Measurements from ENCODE around the gene FBLN1.

The FBLN1 gene

DNA sequence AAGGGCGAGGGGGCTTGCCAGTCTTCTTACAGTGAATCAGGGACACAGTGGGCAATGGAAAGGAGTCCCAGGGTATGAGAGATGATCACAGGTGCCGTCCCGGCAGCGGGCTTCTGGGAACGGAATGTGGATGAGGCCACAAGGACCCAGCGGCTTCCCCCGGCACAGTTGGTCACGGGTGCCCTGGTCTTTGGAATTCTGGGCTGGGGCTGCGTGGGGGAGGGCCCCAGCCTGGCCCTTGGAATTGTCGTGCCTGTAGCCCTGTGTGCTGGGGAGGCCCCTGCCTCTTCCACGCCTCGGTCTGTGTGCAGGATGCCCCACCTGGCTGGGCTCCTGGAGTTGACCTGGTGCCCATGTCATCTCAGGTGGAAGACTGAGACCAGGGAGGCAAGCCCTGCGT lies 76.6 kb downstream of the FBLN1 start (continued):
- TF ChIP-seq ZNF8 (CRISPR knock-in tag; IDR thresholded peaks at IDR 0.05) (no peak), ISL1 (CRISPR knock-in tag; IDR thresholded peaks at IDR 0.05) (no peak), ZNF70 (CRISPR knock-in tag; IDR thresholded peaks at IDR 0.05) (no peak), BACH2 (CRISPR knock-in tag; IDR thresholded peaks at IDR 0.05; ENCODE audit: borderline replicate concordance) (no peak), ZFP3 (CRISPR knock-in tag; IDR thresholded peaks at IDR 0.05) (no peak)
- TF ChIP-seq, protein P1, sequence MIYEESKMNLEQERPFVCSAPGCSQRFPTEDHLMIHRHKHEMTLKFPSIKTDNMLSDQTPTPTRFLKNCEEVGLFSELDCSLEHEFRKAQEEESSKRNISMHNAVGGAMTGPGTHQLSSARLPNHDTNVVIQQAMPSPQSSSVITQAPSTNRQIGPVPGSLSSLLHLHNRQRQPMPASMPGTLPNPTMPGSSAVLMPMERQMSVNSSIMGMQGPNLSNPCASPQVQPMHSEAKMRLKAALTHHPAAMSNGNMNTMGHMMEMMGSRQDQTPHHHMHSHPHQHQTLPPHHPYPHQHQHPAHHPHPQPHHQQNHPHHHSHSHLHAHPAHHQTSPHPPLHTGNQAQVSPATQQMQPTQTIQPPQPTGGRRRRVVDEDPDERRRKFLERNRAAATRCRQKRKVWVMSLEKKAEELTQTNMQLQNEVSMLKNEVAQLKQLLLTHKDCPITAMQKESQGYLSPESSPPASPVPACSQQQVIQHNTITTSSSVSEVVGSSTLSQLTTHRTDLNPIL (CRISPR knock-in tag; IDR thresholded peaks at IDR 0.05; ENCODE audit: low read depth): no peak
- TF ChIP-seq, protein P2, sequence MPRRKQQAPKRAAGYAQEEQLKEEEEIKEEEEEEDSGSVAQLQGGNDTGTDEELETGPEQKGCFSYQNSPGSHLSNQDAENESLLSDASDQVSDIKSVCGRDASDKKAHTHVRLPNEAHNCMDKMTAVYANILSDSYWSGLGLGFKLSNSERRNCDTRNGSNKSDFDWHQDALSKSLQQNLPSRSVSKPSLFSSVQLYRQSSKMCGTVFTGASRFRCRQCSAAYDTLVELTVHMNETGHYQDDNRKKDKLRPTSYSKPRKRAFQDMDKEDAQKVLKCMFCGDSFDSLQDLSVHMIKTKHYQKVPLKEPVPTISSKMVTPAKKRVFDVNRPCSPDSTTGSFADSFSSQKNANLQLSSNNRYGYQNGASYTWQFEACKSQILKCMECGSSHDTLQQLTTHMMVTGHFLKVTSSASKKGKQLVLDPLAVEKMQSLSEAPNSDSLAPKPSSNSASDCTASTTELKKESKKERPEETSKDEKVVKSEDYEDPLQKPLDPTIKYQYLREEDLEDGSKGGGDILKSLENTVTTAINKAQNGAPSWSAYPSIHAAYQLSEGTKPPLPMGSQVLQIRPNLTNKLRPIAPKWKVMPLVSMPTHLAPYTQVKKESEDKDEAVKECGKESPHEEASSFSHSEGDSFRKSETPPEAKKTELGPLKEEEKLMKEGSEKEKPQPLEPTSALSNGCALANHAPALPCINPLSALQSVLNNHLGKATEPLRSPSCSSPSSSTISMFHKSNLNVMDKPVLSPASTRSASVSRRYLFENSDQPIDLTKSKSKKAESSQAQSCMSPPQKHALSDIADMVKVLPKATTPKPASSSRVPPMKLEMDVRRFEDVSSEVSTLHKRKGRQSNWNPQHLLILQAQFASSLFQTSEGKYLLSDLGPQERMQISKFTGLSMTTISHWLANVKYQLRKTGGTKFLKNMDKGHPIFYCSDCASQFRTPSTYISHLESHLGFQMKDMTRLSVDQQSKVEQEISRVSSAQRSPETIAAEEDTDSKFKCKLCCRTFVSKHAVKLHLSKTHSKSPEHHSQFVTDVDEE (CRISPR knock-in tag; IDR thresholded peaks at IDR 0.05): no peak

DNA sequence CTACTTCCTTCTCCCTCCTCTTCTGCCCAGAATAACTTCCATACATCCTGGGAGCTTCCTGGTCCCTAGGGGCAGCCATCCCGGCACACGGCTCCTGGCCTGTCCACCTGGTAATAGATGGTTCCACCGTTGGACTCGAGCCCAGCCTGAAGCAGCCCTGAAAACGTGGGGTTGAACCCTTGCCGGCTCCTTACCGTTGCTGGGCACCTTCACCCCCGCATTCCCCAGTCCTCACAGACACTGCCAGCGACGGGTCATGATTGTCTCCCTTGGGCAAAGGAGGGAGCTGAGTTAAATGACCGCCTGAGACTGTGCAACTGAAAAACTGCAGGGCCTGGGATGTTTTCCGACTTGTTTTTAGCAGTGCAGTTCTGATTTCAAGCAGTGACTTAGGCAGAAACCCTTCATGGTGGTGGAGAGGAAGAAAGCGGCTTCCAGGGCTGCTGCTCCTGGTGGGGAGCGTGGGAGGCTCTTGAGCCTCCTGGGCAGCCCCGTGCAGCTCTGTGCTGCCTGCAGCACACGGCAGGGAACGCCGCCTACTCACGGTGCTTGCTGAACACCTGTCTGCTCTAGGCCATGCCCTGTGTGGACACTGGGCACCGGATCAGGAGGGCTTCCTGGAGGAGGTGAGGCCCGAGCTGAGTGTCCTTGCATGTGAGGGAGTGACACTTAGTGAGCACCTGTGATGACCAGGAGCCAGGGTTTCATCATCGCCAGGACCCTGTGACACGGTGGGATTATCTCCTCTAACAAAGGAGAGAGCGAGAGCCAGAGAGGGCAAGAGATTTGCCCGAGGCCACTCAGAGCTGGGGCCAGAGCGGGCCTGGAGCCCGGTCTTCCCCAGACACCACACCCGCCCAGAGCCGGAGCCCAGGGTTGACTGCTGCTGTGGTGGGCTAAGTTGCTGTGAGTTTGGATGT lies 77.4 kb downstream of the FBLN1 start:
- no peak for TF ChIP-seq GLIS3 (CRISPR knock-in tag; IDR thresholded peaks at IDR 0.05)

DNA sequence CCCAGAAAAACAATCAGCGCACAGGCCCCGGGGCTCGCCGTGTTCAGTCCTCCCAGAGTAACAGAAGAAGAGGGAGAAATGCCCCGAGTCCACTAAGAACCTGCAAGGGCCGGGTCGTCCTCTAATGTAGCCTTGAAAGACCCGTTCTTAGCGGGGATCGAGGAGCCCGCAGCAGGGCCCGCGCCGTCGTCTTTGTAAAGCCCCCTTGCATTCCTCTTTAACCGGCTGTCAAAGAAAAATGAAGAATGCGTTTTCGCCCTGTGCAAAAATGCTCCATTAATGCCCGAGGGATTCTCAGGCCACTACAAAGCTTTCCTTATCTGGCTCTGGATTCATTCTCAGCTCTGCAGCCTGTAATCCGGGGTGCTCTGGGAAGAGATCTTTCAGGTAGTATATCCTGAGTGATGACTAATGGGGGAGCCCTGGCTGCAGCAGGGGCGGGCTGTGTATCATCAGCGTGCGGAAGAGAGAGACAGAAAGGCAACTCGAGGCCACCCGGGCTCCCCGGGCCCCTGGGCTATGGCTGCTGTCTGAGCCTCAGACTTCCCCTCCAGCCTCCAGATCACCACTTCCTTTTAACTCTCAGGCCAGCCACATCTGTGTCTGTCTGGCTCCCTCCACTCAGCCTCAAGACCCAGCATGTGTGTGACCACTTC lies 78.2 kb downstream of the FBLN1 start:
- no peak for ATAC-seq
- TF ChIP-seq, protein P3, sequence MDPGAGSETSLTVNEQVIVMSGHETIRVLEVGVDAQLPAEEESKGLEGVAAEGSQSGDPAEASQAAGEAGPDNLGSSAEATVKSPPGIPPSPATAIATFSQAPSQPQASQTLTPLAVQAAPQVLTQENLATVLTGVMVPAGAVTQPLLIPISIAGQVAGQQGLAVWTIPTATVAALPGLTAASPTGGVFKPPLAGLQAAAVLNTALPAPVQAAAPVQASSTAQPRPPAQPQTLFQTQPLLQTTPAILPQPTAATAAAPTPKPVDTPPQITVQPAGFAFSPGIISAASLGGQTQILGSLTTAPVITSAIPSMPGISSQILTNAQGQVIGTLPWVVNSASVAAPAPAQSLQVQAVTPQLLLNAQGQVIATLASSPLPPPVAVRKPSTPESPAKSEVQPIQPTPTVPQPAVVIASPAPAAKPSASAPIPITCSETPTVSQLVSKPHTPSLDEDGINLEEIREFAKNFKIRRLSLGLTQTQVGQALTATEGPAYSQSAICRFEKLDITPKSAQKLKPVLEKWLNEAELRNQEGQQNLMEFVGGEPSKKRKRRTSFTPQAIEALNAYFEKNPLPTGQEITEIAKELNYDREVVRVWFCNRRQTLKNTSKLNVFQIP (CRISPR knock-in tag; IDR thresholded peaks at IDR 0.05; ENCODE audit: borderline replicate concordance, low read depth): no peak
- TF ChIP-seq, protein P4, sequence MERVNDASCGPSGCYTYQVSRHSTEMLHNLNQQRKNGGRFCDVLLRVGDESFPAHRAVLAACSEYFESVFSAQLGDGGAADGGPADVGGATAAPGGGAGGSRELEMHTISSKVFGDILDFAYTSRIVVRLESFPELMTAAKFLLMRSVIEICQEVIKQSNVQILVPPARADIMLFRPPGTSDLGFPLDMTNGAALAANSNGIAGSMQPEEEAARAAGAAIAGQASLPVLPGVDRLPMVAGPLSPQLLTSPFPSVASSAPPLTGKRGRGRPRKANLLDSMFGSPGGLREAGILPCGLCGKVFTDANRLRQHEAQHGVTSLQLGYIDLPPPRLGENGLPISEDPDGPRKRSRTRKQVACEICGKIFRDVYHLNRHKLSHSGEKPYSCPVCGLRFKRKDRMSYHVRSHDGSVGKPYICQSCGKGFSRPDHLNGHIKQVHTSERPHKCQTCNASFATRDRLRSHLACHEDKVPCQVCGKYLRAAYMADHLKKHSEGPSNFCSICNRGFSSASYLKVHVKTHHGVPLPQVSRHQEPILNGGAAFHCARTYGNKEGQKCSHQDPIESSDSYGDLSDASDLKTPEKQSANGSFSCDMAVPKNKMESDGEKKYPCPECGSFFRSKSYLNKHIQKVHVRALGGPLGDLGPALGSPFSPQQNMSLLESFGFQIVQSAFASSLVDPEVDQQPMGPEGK (CRISPR knock-in tag; IDR thresholded peaks at IDR 0.05; ENCODE audit: borderline replicate concordance): no peak
- TF ChIP-seq ESRRG (CRISPR knock-in tag; IDR thresholded peaks at IDR 0.05) (no peak), ZNF8 (CRISPR knock-in tag; IDR thresholded peaks at IDR 0.05) (no peak), TOX (CRISPR knock-in tag; IDR thresholded peaks at IDR 0.05; ENCODE audit: borderline replicate concordance) (no peak), SNAI2 (CRISPR knock-in tag; IDR thresholded peaks at IDR 0.05) (no peak), ISL1 (CRISPR knock-in tag; IDR thresholded peaks at IDR 0.05) (no peak), GLIS3 (CRISPR knock-in tag; IDR thresholded peaks at IDR 0.05) (no peak), BACH2 (CRISPR knock-in tag; IDR thresholded peaks at IDR 0.05; ENCODE audit: borderline replicate concordance) (no peak), ZNF565 (CRISPR knock-in tag; conservative IDR thresholded peaks at IDR 0.05; ENCODE audit: low read depth) (no peak), OSR1 (CRISPR knock-in tag; IDR thresholded peaks at IDR 0.05) (no peak), ZC3H10 (CRISPR knock-in tag; IDR thresholded peaks at IDR 0.05) (no peak), ZNF70 (CRISPR knock-in tag; IDR thresholded peaks at IDR 0.05) (no peak)
- TF ChIP-seq, protein P1 (CRISPR knock-in tag; IDR thresholded peaks at IDR 0.05; ENCODE audit: low read depth): no peak
- TF ChIP-seq, protein P2 (CRISPR knock-in tag; IDR thresholded peaks at IDR 0.05): no peak

More for the DNA sequence above, 77.4 kb downstream of the FBLN1 start:
- no peak for ATAC-seq
